ENCODE results near the gene TECR.
A peak's percentile ranks its signal among the peaks of the same experiment; 100 is the strongest.

DNA sequence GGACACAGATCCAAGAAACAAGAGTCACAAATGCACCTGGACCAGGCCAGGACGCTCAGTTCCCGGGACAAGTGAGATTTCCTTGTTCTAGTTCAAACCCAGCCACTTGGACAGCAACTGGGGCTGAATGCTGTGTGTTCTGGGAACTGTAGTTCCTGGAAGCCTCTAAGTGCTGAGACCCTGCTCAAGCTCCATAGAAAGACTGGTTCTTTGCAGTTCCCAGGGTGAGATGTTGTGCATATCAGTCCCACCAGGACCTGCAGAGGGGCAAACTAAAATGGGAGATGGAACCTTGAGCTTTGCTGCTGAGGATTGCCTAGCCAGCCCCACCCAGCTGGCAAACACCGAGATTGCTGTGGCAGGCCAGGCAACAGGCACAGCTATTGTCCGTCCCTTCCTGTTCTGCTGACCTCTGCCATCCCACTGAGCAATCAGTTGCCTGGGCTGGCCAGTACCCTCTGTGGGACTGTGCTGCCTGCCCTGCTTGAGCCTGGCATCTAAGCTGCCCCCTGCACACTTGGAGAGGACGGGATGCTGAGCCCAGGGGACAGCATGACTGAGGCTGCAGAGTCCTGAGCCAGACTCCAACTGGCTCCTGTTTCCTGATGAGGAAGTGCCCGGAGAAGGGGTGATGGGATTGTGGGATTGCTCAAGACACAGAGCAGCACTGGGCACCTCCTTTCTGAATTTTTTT is 32.0 kb upstream of the TECR start:
- TF ChIP-seq POLR2A (IDR thresholded peaks at IDR 0.05) (peak; percentile 68), POLR2AphosphoS5 (IDR thresholded peaks at IDR 0.05) (peak; percentile 25 to 67 (median 52)), EP300 (IDR thresholded peaks at IDR 0.05; ENCODE audit: low read depth) (no peak)
- TF ChIP-seq, protein P1, sequence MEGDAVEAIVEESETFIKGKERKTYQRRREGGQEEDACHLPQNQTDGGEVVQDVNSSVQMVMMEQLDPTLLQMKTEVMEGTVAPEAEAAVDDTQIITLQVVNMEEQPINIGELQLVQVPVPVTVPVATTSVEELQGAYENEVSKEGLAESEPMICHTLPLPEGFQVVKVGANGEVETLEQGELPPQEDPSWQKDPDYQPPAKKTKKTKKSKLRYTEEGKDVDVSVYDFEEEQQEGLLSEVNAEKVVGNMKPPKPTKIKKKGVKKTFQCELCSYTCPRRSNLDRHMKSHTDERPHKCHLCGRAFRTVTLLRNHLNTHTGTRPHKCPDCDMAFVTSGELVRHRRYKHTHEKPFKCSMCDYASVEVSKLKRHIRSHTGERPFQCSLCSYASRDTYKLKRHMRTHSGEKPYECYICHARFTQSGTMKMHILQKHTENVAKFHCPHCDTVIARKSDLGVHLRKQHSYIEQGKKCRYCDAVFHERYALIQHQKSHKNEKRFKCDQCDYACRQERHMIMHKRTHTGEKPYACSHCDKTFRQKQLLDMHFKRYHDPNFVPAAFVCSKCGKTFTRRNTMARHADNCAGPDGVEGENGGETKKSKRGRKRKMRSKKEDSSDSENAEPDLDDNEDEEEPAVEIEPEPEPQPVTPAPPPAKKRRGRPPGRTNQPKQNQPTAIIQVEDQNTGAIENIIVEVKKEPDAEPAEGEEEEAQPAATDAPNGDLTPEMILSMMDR (IDR thresholded peaks at IDR 0.05) = no peak
